Raji (cell line): ENCODE results near the gene DOCK1.

Source experiments
- POLR2A ChIP-seq: IDR thresholded peaks from 2 replicates; pipeline ENCODE4 v1.6.1; 2011; ENCODE audit warnings: low read depth, low read length, control low read depth; ENCODE audit not compliant: insufficient read depth

DOCK1 gene

GRCh38 chr10:126904818-126905701 lies at the start of gene DOCK1:
DOCK1 (plus strand) TSS chr10:126905428; CDS start chr10:126905518, 90 bp downstream.
- TF ChIP-seq POLR2A = no peak

- no peak for TF ChIP-seq POLR2A
Observed at GRCh38 chr10:126857178-126857806, 47.9 kb upstream of the DOCK1 start.

DNA sequence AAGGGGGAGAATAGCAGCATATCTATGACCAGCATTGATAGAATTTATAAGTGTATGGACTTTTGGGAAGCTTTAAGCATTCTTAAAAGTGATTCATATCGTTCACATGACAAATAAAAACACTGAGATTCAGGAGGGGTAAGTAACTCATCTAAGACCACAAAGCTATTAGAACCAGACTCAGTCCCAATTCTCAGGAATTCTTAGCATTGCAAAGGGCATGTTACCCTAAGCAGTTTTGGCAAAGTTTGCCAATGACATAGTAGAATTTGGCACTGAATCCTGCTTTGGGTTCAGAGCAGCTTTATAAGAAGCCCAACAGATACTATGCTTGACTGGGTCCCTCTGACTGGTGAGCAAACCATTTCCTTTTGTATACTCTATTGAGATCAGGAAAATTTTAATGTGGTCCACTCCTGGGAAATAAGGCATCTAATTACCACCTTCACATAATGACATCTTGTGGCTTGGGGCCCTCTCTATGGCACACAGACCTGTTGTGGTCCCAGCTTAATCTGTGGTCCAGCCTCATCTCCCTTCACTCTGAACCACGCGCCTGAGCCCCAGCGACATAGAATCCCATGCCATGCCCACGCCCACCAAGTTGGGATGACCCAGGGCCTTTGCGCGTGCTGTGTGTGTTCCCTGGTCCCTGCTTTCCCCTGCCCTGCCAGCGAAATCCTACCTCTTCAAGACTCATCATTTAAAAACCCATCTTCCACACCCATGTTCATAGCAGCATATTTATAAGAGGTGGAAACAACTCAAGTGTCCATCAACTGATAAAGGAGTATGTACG lies 37.5 kb upstream of the DOCK1 start:
- TF ChIP-seq POLR2A = no peak

- TF ChIP-seq POLR2A = no peak
Observed at GRCh38 chr10:126868371-126868770, 36.9 kb upstream of the DOCK1 start.

DNA sequence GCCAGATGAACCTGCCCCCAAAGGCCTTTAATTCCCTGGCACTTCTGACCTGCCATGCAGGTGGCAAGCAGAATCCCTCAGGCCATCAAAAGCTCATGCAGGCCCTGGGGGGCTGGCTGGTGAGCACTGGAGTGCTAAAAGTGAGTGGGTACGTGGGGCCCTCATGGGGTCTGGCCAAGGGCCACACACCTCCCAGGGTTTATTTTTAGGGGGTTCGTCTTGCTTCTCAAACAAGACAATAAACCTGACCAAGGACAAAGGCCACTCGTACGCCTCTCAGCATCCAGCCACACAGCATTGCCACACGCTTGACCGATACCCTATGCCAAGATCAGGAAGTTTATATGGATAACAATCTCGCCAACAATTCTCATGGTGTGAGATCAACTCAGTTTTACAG lies 33.1 kb upstream of the DOCK1 start:
- TF ChIP-seq POLR2A = no peak

DNA sequence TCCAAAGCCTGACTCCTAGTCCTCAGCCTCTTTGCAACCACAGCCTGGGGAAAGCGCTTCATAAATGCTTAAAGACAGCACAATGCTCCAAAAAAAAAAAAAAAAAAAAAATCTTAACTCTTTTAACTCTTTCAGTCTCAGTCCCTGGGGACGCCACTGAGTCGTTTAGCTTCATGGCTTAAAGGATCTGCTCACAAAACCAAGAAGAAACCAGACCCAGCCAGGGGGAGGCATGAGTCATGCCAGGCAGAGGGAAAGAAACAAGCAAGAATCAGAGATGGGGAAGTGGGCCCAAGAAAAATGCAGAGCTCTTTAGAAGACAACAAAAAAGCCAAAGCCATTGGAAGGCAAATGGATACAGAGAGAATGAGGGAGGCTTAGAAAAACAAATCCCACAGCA lies 32.5 kb upstream of the DOCK1 start:
- TF ChIP-seq POLR2A = no peak

DNA sequence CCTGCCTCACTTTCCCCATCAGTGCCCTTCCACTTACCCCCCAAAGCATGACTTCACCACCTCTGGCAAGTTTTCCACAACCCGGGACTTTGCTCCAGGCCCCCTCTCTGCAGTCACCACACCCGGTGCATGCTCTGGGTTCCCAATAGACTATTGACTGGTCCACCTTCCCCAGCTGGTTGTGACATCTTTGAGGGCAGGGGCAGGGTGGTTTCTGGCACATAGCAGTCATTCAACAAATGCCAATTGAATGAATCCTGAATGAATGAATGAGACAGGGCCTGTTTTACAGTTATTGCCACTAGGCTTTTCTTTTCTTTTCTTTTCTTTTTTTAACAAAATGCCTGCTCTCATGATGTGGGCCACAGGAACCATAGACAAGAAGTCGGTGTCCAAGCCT lies 28.8 kb upstream of the DOCK1 start:
- no peak for TF ChIP-seq POLR2A

DNA sequence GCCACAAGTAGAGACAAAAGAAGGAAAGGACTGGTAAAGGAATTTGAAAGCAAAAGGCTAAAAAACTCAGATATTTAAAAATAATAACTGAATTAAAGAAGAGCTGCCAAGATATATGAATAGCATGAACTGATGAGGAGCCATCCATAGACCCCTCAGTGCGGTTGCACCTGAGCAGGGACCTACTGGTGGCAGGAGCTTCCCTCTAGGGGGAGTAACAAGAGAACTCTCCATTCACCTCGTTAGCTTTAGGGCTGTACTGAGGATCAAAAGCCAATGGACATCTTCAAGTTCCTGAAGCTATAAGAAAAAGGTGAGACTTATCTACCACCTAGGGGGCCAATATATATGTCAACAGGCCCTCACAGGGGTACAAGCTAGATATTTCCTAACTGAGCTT lies 27.8 kb upstream of the DOCK1 start:
- TF ChIP-seq POLR2A = no peak

- no peak for TF ChIP-seq POLR2A
Observed at GRCh38 chr10:126878594-126878993, 26.6 kb upstream of the DOCK1 start.

- no peak for TF ChIP-seq POLR2A
Observed at GRCh38 chr10:126880926-126881325, 24.3 kb upstream of the DOCK1 start.

GRCh38 chr10:126889421-126889820 lies 15.8 kb upstream of the DOCK1 start:
- no peak for TF ChIP-seq POLR2A

GRCh38 chr10:126892226-126893175 lies 12.7 kb upstream of the DOCK1 start:
- TF ChIP-seq POLR2A = no peak

GRCh38 chr10:126893206-126893605 lies 12.0 kb upstream of the DOCK1 start:
- no peak for TF ChIP-seq POLR2A

- no peak for TF ChIP-seq POLR2A
Observed at GRCh38 chr10:126893841-126894240, 11.4 kb upstream of the DOCK1 start.

GRCh38 chr10:126895214-126895781 lies 9.9 kb upstream of the DOCK1 start:
- no peak for TF ChIP-seq POLR2A

GRCh38 chr10:126898460-126898859 lies 6.8 kb upstream of the DOCK1 start:
- no peak for TF ChIP-seq POLR2A
